OCI-LY7 (cell line): Measurements from ENCODE around the gene PRELP.

ENCODE experiments used
- EZH2phosphoT487 ChIP-seq: fragments of 200-600 bp; sonication (generic); IDR thresholded peaks from 2 replicates; pipeline ENCODE4 v1.6.1; 2018; ENCODE audit warnings: low read depth, borderline replicate concordance, mild to moderate bottlenecking, mixed run types, antibody characterized with exemption, low read length, moderate library complexity, mixed read lengths
- TF ChIP-seq, protein P1 (sequence below): fragments of 200-600 bp; sonication (generic); conservative IDR thresholded peaks from 2 replicates; pipeline ENCODE4 v1.5.1; 2014; ENCODE audit warnings: mild to moderate bottlenecking, antibody characterized with exemption, low read length, moderate library complexity, mixed read lengths

DNA sequence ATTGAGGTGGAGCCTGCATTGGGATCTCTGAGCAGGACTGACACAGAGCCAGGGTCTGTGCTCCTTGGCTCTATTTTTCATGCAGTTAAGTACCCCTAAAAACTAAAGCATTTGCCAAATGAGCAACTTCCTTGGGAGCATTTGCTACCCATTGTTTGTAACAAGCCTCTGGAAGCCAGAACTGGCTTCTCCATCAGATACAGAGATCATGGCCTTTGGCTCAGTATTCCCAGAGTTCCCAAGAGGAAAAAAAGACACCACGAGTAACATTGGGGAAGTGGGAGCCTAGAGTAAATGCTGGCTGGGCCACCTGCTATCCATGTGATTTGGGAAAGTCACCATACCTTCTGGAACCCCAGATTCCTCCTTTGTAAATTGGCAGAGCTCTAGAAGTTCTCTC lies 63.1 kb downstream of the PRELP start:
- TF ChIP-seq, protein P1, sequence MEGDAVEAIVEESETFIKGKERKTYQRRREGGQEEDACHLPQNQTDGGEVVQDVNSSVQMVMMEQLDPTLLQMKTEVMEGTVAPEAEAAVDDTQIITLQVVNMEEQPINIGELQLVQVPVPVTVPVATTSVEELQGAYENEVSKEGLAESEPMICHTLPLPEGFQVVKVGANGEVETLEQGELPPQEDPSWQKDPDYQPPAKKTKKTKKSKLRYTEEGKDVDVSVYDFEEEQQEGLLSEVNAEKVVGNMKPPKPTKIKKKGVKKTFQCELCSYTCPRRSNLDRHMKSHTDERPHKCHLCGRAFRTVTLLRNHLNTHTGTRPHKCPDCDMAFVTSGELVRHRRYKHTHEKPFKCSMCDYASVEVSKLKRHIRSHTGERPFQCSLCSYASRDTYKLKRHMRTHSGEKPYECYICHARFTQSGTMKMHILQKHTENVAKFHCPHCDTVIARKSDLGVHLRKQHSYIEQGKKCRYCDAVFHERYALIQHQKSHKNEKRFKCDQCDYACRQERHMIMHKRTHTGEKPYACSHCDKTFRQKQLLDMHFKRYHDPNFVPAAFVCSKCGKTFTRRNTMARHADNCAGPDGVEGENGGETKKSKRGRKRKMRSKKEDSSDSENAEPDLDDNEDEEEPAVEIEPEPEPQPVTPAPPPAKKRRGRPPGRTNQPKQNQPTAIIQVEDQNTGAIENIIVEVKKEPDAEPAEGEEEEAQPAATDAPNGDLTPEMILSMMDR: no peak
- no peak for TF ChIP-seq EZH2phosphoT487
